Astrocyte (in vitro differentiated cells and primary cell): ENCODE data around the gene PPIA. TPM values are rescaled to one million over a fixed set of nuclear protein-coding genes. Genes with fewer than 3 reads are reported as not detected.

ENCODE experiments used
- DNase-seq: peaks from one replicate; pipeline ENCODE4 v3.0.0-alpha.2; 2010; ENCODE audit warnings: low read depth
- FAIRE-seq: peaks from 2 replicates; lab custom pipeline; 2011; peaks lifted over from hg19 to GRCh38; lab: Jason Lieb, UNC
- H2AFZ ChIP-seq: 2 replicates; pipeline ENCODE4 v1.6.0; 2012; ENCODE audit warnings: low read depth, low read length, inconsistent platforms
- H3K27ac ChIP-seq: 2 replicates; pipeline ENCODE4 v1.5.1; 2011; ENCODE audit warnings: low read depth, low read length, inconsistent platforms
- H3K27me3 ChIP-seq: 2 replicates; pipeline ENCODE4 v1.6.0; 2011; ENCODE audit warnings: low read length, inconsistent platforms; ENCODE audit not compliant: insufficient read depth
- H3K36me3 ChIP-seq: 2 replicates; pipeline ENCODE4 v1.5.1; 2011; ENCODE audit warnings: low read length, inconsistent platforms; ENCODE audit not compliant: insufficient read depth
- H3K4me1 ChIP-seq: 2 replicates; pipeline ENCODE4 v1.5.1; 2011; ENCODE audit warnings: low read length, inconsistent platforms; ENCODE audit not compliant: insufficient read depth
- H3K4me2 ChIP-seq: 2 replicates; pipeline ENCODE4 v1.6.0; 2012; ENCODE audit warnings: low read length, inconsistent platforms
- H3K4me3 ChIP-seq: 2 replicates; pipeline ENCODE4 v1.5.1; 2011; ENCODE audit warnings: low read depth, mild to moderate bottlenecking, low read length, inconsistent platforms; ENCODE audit not compliant: insufficient read depth
- H3K79me2 ChIP-seq: 2 replicates; pipeline ENCODE4 v1.6.0; 2012; ENCODE audit warnings: mild to moderate bottlenecking, low read length, inconsistent platforms; ENCODE audit not compliant: insufficient read depth
- H3K9ac ChIP-seq: 2 replicates; pipeline ENCODE4 v1.6.0; 2012; ENCODE audit warnings: mild to moderate bottlenecking, low read length, inconsistent platforms
- H3K9me3 ChIP-seq: 2 replicates; pipeline ENCODE4 v1.5.1; 2012; ENCODE audit warnings: low read depth, mild to moderate bottlenecking, low read length, inconsistent platforms; ENCODE audit not compliant: insufficient read depth
- H4K20me1 ChIP-seq: 2 replicates; pipeline ENCODE4 v1.6.0; 2012; ENCODE audit warnings: low read length, inconsistent platforms; ENCODE audit not compliant: insufficient read depth
- H3K27ac Mint-ChIP-seq: one replicate; pipeline ENCODE4 v1.8.0; 2021; ENCODE audit warnings: mild to moderate bottlenecking, mixed read lengths; ENCODE audit not compliant: unreplicated experiment
- H3K27me3 Mint-ChIP-seq: one replicate; pipeline ENCODE4 v1.8.0; 2021; ENCODE audit warnings: low read depth, mixed read lengths; ENCODE audit not compliant: unreplicated experiment
- H3K36me3 Mint-ChIP-seq: one replicate; pipeline ENCODE4 v1.8.0; 2021; ENCODE audit warnings: low read depth, mixed read lengths; ENCODE audit not compliant: unreplicated experiment
- H3K4me1 Mint-ChIP-seq: one replicate; pipeline ENCODE4 v1.8.0; 2021; ENCODE audit warnings: low read depth, mixed read lengths; ENCODE audit not compliant: unreplicated experiment
- H3K4me3 Mint-ChIP-seq: one replicate; pipeline ENCODE4 v1.8.0; 2021; ENCODE audit warnings: mild to moderate bottlenecking, moderate library complexity, mixed read lengths; ENCODE audit not compliant: unreplicated experiment
- H3K9me3 Mint-ChIP-seq: one replicate; pipeline ENCODE4 v1.8.0; 2021; ENCODE audit warnings: mild to moderate bottlenecking, mixed read lengths; ENCODE audit not compliant: unreplicated experiment
- EZH2 ChIP-seq: IDR thresholded peaks from 2 replicates; pipeline ENCODE4 v1.6.1; 2012; ENCODE audit warnings: mild to moderate bottlenecking, low read length, inconsistent platforms; ENCODE audit not compliant: insufficient read depth
- total RNA-seq: library from RNA; stranded (reverse); gene quantifications from 2 replicates; pipeline ENCODE4 v1.2.1, GENCODE V29; 2021
- TF ChIP-seq, protein P1 (sequence below): IDR thresholded peaks from 2 replicates; pipeline ENCODE4 v1.5.1; 2011; ENCODE audit warnings: low read depth, mild to moderate bottlenecking, inconsistent platforms, low read length, moderate library complexity; ENCODE audit not compliant: insufficient read depth

Gene PPIA
- total RNA-seq, 1 donor from 2014 or later: 1,628 TPM

DNA sequence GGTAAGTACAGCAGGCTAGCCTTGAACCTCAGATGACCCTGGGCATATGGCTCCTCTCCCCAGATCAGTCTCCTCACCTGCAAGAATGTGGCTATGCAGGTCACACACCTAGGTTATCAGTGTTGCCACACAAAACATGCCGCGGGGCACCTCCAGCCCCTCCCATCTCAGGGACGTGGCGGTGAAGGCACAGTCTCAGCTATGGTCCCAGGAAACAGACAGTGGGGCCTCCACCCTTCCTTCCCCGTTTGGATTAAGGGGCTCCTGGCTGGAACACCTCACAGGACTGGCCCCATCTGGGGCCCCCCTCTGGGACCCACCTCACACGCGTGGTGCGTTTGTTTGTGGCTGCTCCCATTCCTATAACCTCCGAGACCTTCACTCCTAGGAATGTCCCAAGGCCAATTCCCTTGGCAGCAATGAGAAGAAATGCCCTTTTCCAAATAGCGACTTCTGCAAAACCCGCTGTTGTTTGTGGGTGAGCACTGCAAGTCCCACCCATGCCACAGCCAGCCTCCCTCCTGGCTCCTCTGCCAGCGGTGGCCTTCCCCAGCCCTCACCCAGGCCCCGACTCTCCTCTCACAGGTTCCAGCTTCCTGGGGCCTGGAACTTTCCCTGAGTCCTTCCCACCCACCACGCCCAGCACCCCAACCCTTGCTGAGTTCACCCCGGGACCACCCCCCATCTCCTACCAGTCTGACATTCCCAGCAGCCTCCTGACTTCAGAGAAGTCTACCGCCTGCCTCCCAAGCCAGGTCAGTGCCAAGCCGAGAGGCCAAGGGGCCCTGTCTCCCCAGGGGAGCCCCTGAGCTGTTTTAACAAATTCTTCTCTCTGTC, 30.7 kb upstream of the PPIA start:
- no peak overlapping the region for H3K27ac ChIP-seq
- Mint-ChIP-seq H3K36me3 (peaks cover 18% of the 10 kb centered on the region), H3K27ac (peak overlapping the region; percentile 78), H3K27me3 (no peaks in the 10 kb centered on the region), H3K4me3 (no peak overlapping the region), H3K9me3 (no peaks in the 10 kb centered on the region), H3K4me1 (peaks cover 16% of the 10 kb centered on the region)
- no peak for DNase-seq
- TF ChIP-seq, protein P1, sequence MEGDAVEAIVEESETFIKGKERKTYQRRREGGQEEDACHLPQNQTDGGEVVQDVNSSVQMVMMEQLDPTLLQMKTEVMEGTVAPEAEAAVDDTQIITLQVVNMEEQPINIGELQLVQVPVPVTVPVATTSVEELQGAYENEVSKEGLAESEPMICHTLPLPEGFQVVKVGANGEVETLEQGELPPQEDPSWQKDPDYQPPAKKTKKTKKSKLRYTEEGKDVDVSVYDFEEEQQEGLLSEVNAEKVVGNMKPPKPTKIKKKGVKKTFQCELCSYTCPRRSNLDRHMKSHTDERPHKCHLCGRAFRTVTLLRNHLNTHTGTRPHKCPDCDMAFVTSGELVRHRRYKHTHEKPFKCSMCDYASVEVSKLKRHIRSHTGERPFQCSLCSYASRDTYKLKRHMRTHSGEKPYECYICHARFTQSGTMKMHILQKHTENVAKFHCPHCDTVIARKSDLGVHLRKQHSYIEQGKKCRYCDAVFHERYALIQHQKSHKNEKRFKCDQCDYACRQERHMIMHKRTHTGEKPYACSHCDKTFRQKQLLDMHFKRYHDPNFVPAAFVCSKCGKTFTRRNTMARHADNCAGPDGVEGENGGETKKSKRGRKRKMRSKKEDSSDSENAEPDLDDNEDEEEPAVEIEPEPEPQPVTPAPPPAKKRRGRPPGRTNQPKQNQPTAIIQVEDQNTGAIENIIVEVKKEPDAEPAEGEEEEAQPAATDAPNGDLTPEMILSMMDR: no peak
- TF ChIP-seq EZH2: no peak
- H2AFZ ChIP-seq: no peak overlapping the region
- H3K79me2 ChIP-seq: no peaks in the 10 kb centered on the region
- H3K9me3 ChIP-seq: no peaks in the 10 kb centered on the region
- peaks cover 22% of the 10 kb centered on the region for H3K4me1 ChIP-seq
- H3K36me3 ChIP-seq: peaks cover 10% of the 10 kb centered on the region
- no peak for FAIRE-seq
- peaks cover 15% of the 10 kb centered on the region for H4K20me1 ChIP-seq
- no peak overlapping the region for H3K9ac ChIP-seq
- no peak overlapping the region for H3K4me3 ChIP-seq
- H3K27me3 ChIP-seq: no peaks in the 10 kb centered on the region
- H3K4me2 ChIP-seq: no peak overlapping the region

DNA sequence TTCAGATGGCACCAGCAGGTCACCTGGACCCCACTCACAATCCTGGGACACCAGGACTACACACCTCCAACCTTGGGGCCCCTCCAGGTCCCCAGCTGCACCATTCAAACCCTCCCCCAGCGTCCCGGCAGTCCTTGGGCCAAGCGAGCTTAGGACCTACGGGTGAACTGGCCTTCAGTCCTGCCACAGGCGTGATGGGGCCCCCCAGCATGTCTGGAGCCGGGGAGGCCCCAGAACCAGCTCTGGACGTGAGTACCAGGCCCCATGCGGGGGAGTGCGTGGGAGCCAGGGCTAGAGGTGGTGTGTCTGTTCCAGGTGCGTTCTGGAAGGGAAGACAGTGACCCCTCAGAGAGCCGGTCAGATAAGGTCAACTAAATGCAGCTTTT, 30.1 kb upstream of the PPIA start:
- H3K4me3 Mint-ChIP-seq: no peak overlapping the region
- Histone ChIP-seq H3K9ac (no peak overlapping the region), H4K20me1 (peaks cover 15% of the 10 kb centered on the region), H3K79me2 (no peaks in the 10 kb centered on the region), H3K4me3 (no peak overlapping the region), H3K27me3 (no peaks in the 10 kb centered on the region), H3K36me3 (peaks cover 9% of the 10 kb centered on the region), H3K4me1 (peaks cover 22% of the 10 kb centered on the region), H3K27ac (no peak overlapping the region), H3K4me2 (no peak overlapping the region), H3K9me3 (no peaks in the 10 kb centered on the region), H2AFZ (no peak overlapping the region)
- peaks cover 18% of the 10 kb centered on the region for H3K36me3 Mint-ChIP-seq
- no peak for TF ChIP-seq EZH2
- TF ChIP-seq, protein P1: no peak
- peaks cover 16% of the 10 kb centered on the region for H3K4me1 Mint-ChIP-seq
- no peaks in the 10 kb centered on the region for H3K27me3 Mint-ChIP-seq
- H3K9me3 Mint-ChIP-seq: no peaks in the 10 kb centered on the region
- no peak for DNase-seq
- FAIRE-seq: no peak
- H3K27ac Mint-ChIP-seq: no peak overlapping the region
